ENCODE results near the gene DVL3.
"Not testable (repeated sequence)": the region's sequence is repeated elsewhere in the genome, so short reads cannot be mapped to it uniquely, and the experiment has no call there.

The DVL3 gene
- total RNA-seq = 31.6 to 50.3 reads per million in 2 donors

- peak; percentile 28 for DNase-seq
Measured at GRCh38 chr3:184154885-184155643, at the start of gene DVL3. Gene DVL3, plus strand, starts transcription at chr3:184155377. Its CDS starts 259 bp downstream, at chr3:184155636.

DNA sequence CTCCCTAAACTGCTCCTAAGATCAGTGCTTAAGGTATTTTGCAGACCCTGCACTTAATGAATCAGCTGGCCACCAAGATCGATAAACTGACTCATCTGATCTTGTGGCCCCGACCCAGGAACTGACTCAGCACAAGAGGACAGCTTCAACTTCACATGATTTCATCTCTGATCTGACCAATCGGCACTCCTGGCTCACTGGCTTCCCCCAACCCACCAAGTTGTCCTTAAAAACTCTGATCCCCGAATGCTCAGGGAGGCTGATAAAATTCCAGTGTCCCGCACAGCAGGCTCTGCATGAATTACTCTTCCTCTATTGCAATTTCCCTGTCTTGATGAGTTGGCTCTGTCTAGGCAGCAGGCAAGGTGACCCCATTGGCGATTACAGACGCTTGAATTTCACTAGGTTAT lies 44.9 kb upstream of the DVL3 start:
- no peak for DNase-seq

GRCh38 chr3:184116017-184116416 lies 39.2 kb upstream of the DVL3 start:
- no peak for DNase-seq

DNA sequence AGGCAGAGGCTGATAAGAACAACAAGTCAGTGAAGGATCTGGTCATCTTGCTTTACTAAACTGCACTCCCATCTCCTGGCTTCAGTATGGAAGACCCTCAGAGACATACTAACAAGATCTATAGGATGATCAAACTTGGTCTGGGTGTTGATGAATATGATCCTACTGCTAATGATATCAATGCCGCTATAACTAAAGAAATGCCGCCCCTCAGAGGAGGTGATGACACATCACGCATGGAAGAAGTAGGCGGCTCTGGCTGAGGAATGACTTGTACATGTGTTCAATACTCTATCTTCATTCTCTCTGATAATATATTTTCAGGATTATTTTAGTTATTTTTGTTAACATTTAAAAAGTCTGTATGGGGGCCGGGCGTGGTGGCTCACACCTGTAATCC lies 37.5 kb upstream of the DVL3 start:
- DNase-seq = no peak

GRCh38 chr3:184121031-184121430 lies 34.1 kb upstream of the DVL3 start:
- DNase-seq = not testable (repeated sequence)

GRCh38 chr3:184126006-184126405 lies 29.2 kb upstream of the DVL3 start:
- DNase-seq = no peak

GRCh38 chr3:184129012-184129411 lies 26.2 kb upstream of the DVL3 start:
- no peak for DNase-seq

DNA sequence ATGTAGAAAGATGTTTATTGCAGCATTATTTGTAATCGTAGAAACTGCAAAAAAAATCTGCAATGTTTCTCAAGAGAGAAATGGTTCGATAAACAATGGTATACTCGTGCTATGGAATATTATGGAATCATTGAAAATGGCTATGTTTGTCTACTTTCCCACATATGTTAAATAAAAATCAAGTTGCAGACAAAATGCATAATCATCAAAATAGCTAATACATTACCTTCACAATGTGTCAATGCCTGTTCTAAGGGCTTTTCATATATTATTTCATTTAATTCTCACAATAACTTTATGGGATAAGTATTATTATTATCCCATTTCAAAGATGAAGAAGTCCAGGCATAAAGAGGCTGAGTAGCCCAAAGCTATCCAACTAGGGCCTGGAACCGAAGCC lies 22.2 kb upstream of the DVL3 start:
- no peak for DNase-seq

DNA sequence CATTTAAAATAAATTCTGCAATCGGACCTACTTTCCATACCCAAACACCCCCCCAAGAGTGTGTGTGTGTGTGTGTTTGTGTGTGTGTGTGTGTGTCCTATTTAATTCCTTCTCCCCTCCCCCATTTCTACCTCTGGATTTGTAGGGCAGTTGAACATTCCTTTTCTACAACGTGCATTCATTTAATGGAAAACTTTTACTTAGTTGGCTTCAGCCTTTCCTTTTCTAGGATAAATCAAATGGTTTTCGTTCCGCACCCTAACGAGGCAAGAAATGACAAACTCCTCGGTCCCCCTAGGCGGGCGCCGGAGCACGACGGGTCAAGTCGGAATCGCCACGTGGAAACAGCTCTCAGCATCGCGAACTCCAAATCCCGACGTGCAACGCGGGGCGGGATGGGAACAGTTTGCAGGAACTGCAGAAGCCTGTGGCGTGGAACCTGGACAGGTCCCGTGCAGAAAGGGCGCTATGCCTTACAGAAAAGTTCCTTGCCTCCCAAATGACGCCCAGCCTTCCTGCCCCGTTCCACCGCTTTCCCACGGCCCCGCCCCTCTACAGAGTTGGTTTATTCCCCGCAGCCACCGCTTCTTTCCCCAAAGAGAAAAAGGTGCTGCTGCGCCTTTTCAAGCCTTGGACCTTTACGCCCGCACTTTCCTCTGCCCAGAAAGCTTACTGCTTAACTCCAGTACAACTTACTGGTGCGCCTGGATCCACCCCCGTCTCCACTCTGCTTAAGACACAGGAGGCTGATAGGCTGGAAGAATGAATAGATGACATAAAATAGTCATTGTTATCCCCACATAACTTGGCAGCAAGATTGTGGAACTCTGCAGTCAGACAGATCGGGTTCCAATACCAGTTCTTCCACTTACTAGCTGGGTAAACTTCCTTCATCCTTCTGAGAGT lies 21.1 kb upstream of the DVL3 start:
- peak; percentile 19 for DNase-seq

- DNase-seq = no peak
Measured at GRCh38 chr3:184134746-184135148, 20.4 kb upstream of the DVL3 start.

DNA sequence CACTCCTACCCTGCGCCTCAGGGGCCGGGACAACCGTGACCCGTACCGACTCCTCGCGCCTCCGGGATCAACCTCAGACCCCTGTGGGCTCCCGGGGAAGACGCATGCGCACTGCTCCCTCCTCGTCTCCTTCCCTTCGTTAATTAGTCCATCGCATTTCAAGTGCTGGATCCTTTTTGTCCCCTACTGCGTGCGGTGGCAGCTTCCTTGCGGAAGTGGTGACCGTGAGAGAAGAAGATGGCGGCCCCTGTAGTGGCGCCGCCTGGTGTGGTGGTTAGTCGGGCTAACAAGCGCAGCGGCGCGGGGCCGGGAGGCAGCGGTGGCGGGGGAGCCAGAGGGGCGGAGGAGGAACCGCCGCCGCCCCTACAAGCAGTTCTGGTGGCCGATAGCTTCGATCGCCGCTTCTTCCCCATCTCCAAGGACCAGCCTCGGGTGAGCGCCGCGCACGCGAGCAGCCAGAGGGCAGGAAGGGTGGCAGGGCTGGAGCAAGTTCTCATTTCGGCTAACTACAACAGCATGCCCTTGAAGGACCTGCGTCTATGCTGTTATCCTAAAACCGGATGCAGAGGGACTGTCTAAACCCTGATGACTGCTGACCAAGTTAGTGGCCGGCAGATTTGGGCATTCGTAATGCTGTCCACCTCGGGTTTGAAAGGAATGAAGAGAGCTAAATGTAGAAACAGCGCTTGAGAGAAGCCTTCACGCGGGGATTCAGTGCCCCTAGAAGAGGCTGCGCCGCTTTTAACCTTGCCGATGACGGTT lies 19.8 kb upstream of the DVL3 start, which contains the start of gene EIF2B5:
TSS of gene EIF2B5 (plus strand) at position 210 of the 762 bp plus-strand sequence. CDS start at position 238, 28 bp downstream.
- DNase-seq = peak; percentile 78

DNA sequence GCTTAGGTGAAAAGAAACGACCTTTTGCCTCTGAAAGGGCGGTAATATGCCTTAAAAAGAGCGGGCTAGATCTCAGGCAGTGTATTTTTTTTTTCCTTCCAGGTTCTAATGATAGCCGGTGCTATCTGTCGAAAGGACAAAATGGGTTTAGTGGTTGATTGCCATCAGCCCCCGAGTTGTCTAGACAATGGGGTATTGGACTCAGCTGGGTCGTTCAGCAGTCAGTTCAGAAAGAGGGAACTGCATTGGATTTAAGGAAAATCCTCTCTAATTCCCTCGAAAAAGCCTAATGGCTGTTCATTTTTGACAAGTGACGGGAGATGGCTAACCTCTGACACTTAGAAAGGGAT lies 19.3 kb upstream of the DVL3 start:
- no peak for DNase-seq

DNA sequence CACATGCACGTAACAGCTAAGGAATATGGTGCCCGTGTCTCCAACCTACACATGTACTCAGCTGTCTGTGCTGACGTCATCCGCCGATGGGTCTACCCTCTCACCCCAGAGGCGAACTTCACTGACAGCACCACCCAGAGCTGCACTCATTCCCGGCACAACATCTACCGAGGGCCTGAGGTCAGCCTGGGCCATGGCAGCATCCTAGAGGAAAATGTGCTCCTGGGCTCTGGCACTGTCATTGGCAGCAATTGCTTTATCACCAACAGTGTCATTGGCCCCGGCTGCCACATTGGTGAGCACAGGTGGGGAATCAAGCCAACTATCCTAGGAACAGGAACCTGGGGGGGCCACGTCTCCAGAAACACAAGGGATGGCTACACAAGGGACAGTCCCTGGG lies 14.7 kb upstream of the DVL3 start:
- no peak for DNase-seq

- DNase-seq = no peak
Measured at GRCh38 chr3:184142199-184142598, 13.0 kb upstream of the DVL3 start.

DNA sequence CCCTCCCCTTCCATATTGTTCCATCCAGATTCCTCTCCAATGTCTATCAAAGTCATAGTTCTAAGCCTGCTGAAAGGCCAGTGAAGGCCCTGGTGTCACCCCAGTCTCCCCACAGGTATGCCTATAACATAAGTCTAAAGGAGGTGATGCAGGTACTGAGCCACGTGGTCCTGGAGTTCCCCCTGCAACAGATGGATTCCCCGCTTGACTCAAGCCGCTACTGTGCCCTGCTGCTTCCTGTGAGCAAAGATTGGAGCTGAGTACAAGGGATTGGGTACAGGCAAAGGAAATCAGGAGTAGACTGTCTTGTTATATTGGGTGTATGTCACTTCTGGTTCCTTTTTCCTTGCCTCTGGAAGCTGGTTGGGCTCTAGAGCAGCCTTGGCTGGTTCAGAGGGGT lies 11.8 kb upstream of the DVL3 start:
- DNase-seq = no peak

DNA sequence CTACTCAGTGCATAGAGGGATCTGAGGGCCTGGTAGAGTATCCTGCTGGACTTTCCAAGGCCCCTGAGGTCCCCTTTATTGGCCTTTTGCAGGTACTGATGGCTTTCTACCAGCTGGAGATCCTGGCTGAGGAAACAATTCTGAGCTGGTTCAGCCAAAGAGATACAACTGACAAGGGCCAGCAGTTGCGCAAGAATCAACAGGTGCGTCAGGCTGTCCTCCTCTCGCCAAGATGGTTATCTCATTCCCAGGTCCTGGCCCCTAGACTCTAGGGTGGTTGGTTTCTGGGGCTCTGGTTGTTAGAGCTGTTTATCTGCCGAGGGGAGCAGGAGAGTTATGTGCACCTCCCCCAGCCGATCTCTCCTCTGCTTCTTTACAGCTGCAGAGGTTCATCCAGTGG lies 10.7 kb upstream of the DVL3 start:
- DNase-seq = no peak

DNA sequence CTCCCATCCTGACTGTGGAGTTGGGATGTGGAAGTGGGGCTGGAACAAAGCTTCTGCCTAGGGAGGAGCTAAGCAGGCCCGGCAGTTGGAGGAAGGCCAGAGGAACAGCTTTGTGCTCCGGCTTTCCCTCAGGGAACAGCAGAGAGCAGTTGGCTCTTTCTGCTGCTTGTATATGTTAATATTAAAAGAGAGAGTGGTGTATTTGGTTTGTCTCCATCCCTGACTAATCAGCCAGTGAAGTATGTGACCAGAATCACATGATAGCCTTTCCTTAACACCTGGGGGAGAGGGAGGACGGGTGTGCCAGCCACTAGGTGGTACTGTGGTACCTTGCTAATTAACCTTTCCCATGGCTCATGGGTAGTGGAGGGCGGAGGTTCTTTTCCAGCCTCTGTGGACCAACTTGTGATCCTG lies 10.1 kb upstream of the DVL3 start:
- no peak for DNase-seq

DNA sequence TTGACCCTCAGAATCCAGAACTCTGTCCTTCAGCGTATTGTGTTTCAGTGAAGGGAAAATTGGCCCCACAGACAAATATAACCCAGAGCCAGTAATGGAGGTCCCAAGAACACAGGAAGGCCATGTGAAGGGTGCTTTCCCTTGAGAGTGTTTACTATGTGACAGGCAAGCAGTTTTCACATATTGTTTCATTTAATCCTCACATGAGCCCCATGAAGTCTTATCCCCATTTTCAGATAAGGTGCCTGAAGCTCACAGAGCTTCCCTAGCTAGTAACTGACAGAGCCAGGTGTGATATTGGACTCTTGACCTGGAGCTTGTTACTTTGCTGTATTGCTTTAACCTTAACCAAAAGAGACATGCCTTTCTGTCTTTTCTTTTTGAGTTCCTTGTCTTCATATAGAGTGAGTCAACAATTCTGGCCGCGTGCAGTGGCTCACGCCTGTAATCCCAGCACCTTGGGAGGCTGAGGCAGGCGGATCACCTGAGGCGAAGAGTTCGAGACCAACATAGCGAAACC lies 9.4 kb upstream of the DVL3 start:
- DNase-seq = no peak

DNA sequence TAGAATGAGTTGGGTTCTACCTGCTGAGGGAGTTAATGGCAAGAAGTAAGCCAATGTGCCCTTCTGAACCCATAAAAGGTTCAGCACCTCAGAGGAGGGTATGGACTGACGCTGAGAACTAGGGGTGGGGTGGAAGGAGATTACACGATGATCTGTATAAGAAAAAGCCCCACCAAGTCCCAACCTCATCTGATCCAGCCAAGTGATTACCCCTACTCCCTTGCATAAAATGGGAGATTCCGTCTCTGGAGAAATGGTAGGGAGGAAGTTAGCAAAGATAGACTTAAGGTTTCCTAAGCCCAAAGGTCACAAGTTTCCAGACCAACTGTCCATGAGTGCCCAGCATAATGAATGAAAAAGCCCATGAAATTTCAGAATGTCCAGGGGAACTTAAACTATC lies 7.1 kb upstream of the DVL3 start:
- no peak for DNase-seq

DNA sequence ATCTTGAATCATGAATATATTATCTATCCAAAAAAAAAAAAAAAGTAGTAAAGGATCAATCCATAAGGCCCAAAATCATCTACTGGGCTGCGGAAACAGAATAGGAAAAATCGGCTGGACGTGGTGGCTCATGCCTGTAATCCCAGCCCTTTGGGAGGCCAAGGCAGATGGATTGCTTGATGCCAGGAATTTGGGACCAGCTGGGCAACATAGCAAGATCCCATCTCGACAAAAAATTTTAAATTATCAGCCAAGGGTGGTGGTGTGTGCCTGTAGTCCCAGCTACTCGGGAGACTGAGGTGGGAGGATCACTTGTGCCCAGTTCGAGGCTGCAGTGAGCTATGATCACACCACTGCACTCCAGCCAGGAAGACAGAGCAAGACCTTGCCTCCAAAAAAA lies 6.1 kb upstream of the DVL3 start:
- no peak for DNase-seq

GRCh38 chr3:184149770-184150169 lies 5.4 kb upstream of the DVL3 start:
- DNase-seq = not testable (repeated sequence)

GRCh38 chr3:184155644-184156521 lies 706 bp downstream of the DVL3 start:
- DNase-seq = peak; percentile 30
